ENCODE results near the gene C16orf90.

The C16orf90 gene

GRCh38 chr16:3497771-3498170 is 2.5 kb upstream of the C16orf90 start:
- no peaks in the 10 kb centered on the region for H3K9me3 Mint-ChIP-seq
- no peak overlapping the region for H3K4me3 Mint-ChIP-seq
- no peaks in the 10 kb centered on the region for H3K36me3 Mint-ChIP-seq (ENCODE audit: low read depth)
- no peaks in the 10 kb centered on the region for H3K27me3 Mint-ChIP-seq
- H3K27ac Mint-ChIP-seq: no peak overlapping the region
- peaks cover 33% of the 10 kb centered on the region for H3K4me1 Mint-ChIP-seq (ENCODE audit: low read depth)

DNA sequence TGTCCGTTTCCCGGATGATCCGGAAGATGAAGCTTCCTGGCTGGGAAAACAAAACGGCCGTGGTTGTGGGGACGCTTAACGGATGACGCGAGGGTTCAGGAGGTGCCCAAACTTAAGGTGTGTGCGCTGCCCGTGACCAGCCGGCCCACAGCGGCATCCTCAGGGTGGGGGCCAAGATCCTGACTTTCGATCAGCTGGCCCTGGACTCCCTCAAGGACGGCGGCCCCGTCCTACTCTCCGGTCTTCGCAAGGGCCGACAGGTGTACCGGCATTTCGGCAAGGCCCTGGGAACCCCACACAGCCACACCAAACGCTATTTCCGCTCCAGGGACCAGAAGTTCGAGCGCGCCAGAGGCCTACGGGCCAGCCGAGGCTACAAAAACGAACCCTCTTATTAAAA is 1.1 kb upstream of the C16orf90 start:
- H3K27me3 Mint-ChIP-seq: no peaks in the 10 kb centered on the region
- peaks cover 20% of the 10 kb centered on the region for H3K4me1 Mint-ChIP-seq (ENCODE audit: low read depth)
- no peaks in the 10 kb centered on the region for H3K36me3 Mint-ChIP-seq (ENCODE audit: low read depth)
- no peaks in the 10 kb centered on the region for H3K9me3 Mint-ChIP-seq
- no peak overlapping the region for H3K4me3 Mint-ChIP-seq
- H3K27ac Mint-ChIP-seq: no peak overlapping the region

DNA sequence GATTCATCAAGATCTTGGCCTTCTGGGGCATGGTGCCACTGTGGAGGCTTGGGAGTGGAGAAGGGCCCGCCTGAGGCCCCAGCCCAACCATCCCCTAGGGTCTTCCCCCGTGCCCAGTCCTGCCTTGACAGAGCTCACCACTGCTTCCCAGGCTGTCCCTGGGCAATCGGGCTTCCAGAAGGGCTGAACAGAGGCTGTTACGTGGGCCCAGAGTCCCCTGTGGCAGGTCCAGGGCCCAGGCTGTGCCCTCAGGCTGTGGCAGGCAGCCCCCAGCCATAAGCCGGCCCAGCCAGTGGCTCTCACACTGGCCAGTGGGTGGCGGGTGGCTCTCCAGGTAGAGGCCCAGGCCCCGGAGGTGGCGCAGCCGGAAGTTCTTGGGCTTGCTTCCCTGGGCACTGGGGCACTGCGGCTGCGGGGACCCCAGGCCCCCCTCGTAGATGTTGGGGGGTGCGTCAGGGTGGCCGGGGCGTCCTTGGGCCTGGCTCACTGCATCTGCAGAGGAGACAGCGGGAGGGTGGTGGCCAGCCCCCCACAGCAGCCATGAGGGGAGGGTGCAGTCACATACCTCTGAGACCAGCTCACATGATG is 809 bp downstream of the C16orf90 start:
- Mint-ChIP-seq H3K27me3 (no peaks in the 10 kb centered on the region), H3K36me3 (ENCODE audit: low read depth) (no peaks in the 10 kb centered on the region), H3K4me3 (no peak overlapping the region), H3K4me1 (ENCODE audit: low read depth) (peaks cover 6% of the 10 kb centered on the region), H3K27ac (no peak overlapping the region), H3K9me3 (no peaks in the 10 kb centered on the region)

GRCh38 chr16:3492356-3492755 is 2.9 kb downstream of the C16orf90 start:
- Mint-ChIP-seq H3K9me3 (no peaks in the 10 kb centered on the region), H3K4me1 (ENCODE audit: low read depth) (peaks cover 5% of the 10 kb centered on the region), H3K27ac (no peak overlapping the region), H3K4me3 (no peak overlapping the region), H3K36me3 (ENCODE audit: low read depth) (no peaks in the 10 kb centered on the region), H3K27me3 (no peaks in the 10 kb centered on the region)

DNA sequence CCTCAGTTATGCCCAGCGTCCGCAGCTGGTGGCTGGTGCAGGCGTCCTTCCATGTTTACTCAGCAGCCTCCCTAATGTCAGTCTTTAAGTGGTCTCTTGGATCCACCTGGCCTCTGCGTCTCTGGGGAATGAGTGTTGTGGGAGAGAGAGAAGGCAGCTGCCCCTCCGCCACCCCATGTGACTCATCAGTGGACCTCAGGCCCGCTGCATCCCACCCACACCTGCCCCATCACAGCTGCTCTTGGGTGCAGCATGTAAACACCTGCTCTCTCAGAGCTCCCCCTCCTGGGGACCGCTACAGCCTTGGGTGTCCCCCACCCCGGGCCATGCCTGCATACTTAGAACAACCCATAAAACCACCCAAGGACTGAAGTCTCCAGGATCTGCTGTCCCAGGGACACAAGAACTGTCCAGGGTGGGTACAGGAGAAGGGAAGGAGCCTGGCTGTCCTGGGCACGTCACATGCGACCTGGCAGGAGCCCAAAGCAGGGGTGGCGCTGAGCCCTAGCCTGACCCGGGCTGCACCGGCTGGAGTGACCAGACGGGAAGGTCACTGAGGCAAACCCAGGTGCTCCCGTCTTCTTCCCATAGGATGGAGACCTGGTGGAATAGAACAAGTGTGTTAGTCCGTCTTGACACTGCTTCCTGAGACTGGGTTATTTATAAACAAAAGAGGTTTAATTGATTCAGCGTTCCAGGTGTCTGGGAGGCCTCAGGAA is 4.2 kb downstream of the C16orf90 start:
- Mint-ChIP-seq H3K4me3 (no peak overlapping the region), H3K4me1 (ENCODE audit: low read depth) (peaks cover 5% of the 10 kb centered on the region), H3K27ac (no peak overlapping the region), H3K27me3 (no peaks in the 10 kb centered on the region), H3K36me3 (ENCODE audit: low read depth) (peaks cover 5% of the 10 kb centered on the region), H3K9me3 (no peaks in the 10 kb centered on the region)

GRCh38 chr16:3488801-3489200 is 6.5 kb downstream of the C16orf90 start:
- H3K4me1 Mint-ChIP-seq (ENCODE audit: low read depth): peaks cover 5% of the 10 kb centered on the region
- no peak overlapping the region for H3K4me3 Mint-ChIP-seq
- no peak overlapping the region for H3K27ac Mint-ChIP-seq
- H3K27me3 Mint-ChIP-seq: no peaks in the 10 kb centered on the region
- no peaks in the 10 kb centered on the region for H3K9me3 Mint-ChIP-seq
- H3K36me3 Mint-ChIP-seq (ENCODE audit: low read depth): peaks cover 7% of the 10 kb centered on the region

DNA sequence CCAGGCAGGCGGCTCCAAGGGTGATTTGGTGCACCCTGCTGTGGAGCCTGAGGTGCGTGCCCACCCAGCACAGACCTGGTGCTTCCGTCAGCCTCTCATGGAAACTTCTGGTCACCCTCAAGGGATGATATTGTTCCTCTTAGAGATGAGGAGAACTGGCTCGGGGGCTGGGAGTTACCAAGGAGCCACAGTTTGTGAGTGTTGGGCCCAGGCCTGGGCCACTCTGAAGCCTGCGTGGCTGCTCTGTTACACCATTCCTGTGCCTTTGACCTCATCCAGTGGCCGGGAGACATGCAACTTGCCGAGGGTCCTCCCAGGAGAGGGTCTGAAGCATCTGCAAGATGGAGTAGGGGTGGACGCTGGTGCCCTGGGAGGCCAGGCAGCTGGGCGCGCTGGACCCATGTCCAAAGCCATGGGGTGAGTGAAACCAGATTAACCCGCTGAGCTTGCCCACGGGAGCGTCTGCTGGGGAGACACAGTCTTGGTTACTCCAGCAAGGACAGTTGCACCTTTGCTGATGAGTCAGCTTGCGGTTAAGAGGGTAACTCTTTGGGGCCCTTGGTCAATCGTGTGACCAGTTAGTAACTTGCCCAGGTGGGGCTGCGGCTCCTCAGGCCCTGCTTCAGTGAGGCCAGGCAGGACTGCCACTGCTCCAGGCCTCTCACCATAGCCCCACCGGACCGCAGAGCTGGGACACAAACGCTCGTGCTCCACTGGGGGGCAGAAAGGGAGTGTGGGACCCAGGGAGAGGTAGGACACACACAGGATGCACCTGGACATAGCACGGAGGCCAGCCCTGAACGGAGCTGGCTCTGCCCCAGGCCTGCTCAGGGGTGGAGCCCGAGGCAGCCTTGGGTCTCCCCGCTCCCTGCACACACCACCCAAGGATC is 7.5 kb downstream of the C16orf90 start:
- peaks cover 5% of the 10 kb centered on the region for H3K4me1 Mint-ChIP-seq (ENCODE audit: low read depth)
- H3K4me3 Mint-ChIP-seq: no peak overlapping the region
- no peaks in the 10 kb centered on the region for H3K9me3 Mint-ChIP-seq
- no peak overlapping the region for H3K27ac Mint-ChIP-seq
- no peaks in the 10 kb centered on the region for H3K27me3 Mint-ChIP-seq
- H3K36me3 Mint-ChIP-seq (ENCODE audit: low read depth): peaks cover 17% of the 10 kb centered on the region

GRCh38 chr16:3486506-3487215 is 8.6 kb downstream of the C16orf90 start:
- Mint-ChIP-seq H3K9me3 (no peaks in the 10 kb centered on the region), H3K4me3 (no peak overlapping the region), H3K36me3 (ENCODE audit: low read depth) (peaks cover 26% of the 10 kb centered on the region), H3K27ac (no peak overlapping the region), H3K4me1 (ENCODE audit: low read depth) (peaks cover 5% of the 10 kb centered on the region), H3K27me3 (no peaks in the 10 kb centered on the region)

DNA sequence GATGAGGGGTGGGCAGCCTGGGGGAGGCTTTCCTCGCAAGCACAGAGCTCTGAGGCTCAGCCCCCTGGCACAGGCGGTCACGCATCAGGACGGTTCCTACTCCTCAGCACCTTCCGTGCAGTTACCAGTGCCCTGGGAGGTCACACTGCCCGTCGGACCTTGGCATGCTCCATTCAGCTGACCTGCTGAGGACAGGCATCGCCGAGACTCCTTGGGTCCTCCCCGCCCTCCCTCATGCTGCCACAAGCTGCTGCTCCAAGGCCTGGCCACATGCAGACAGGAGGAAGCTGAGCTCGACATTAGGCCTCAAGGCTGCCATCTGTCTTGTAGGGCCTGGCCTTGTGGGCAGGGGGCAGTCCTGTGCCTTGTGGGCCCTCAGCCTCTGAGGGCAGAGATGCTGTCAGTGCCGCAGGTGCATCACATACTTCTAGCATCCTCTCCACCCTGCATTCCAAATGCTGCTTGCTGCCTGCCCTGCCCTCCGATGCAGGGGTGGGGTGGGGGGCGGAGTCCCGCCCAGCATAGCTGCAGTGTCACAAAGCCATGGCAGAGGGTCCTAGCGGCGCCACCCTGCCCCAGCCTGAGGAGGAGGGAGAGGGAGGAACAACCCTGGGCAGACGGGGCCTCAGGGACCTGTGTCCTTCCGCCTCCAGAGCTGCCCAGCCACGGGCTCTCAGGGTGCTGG is 9.3 kb downstream of the C16orf90 start:
- Mint-ChIP-seq H3K36me3 (ENCODE audit: low read depth) (peaks cover 33% of the 10 kb centered on the region), H3K4me3 (no peak overlapping the region), H3K27me3 (no peaks in the 10 kb centered on the region), H3K4me1 (ENCODE audit: low read depth) (no peaks in the 10 kb centered on the region), H3K27ac (no peak overlapping the region), H3K9me3 (no peaks in the 10 kb centered on the region)

- H3K27me3 Mint-ChIP-seq: no peaks in the 10 kb centered on the region
- no peaks in the 10 kb centered on the region for H3K4me1 Mint-ChIP-seq (ENCODE audit: low read depth)
- H3K36me3 Mint-ChIP-seq (ENCODE audit: low read depth): peaks cover 35% of the 10 kb centered on the region
- H3K27ac Mint-ChIP-seq: no peak overlapping the region
- H3K9me3 Mint-ChIP-seq: no peaks in the 10 kb centered on the region
- H3K4me3 Mint-ChIP-seq: no peak overlapping the region
Measured at GRCh38 chr16:3485097-3485745, 10.1 kb downstream of the C16orf90 start.

GRCh38 chr16:3484318-3485096 is 10.8 kb downstream of the C16orf90 start:
- H3K4me1 Mint-ChIP-seq (ENCODE audit: low read depth): peaks cover 6% of the 10 kb centered on the region
- H3K36me3 Mint-ChIP-seq (ENCODE audit: low read depth): peaks cover 41% of the 10 kb centered on the region

GRCh38 chr16:3482659-3483241 is 12.5 kb downstream of the C16orf90 start:
- Mint-ChIP-seq H3K36me3 (ENCODE audit: low read depth) (peaks cover 44% of the 10 kb centered on the region), H3K27ac (peak overlapping the region; percentile 40), H3K9me3 (no peaks in the 10 kb centered on the region), H3K27me3 (no peaks in the 10 kb centered on the region), H3K4me3 (no peak overlapping the region), H3K4me1 (ENCODE audit: low read depth) (peaks cover 10% of the 10 kb centered on the region)

More at GRCh38 chr16:3484318-3485096, 10.8 kb downstream of the C16orf90 start:
- Mint-ChIP-seq H3K9me3 (no peaks in the 10 kb centered on the region), H3K4me3 (no peak overlapping the region), H3K27me3 (no peaks in the 10 kb centered on the region), H3K27ac (no peak overlapping the region)

Measured in stimulated activated naive CD8-positive, alpha-beta T cell treated with anti-CD3 and anti-CD28 coated beads, Interleukin-15, Interleukin-2, amounts not matched to agents 100 ng/mL and 50 ng/mL, for 24 hours (primary cell).